ENCODE results near the gene RABIF.

The RABIF gene

DNA sequence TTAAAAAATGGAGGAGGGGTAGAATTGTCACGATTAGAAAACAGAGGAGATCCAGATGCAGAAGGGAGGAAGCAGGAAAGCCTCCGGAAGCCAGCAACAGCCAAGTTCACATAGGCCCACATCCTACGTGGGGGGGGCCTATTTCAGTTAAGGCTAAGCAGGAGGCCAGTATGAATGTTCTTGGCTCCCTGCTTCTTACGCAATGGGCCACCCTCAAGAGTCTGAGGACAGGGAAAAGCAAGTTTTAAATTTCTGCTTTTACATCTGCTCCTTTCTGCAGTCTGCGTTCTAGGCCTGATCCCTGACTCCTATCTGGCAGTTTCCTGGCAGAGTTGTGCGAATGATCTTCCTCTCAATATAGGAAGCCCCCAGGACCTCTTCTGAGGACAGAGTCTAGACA is 30.6 kb downstream of the RABIF start:
- ATAC-seq (no peak), DNase-seq (no peak)
- H3K36me3 Mint-ChIP-seq (ENCODE audit: low read depth): no peaks in the 10 kb centered on the region
- peaks cover 37% of the 10 kb centered on the region for H3K27me3 Mint-ChIP-seq
- no peak overlapping the region for H3K4me3 Mint-ChIP-seq
- H3K4me1 Mint-ChIP-seq: peaks cover 5% of the 10 kb centered on the region
- H3K9me3 Mint-ChIP-seq: no peaks in the 10 kb centered on the region
- H3K27ac Mint-ChIP-seq: no peak overlapping the region

- no peak for ATAC-seq
Observed at GRCh38 chr1:202857136-202857610, 31.8 kb downstream of the RABIF start.

DNA sequence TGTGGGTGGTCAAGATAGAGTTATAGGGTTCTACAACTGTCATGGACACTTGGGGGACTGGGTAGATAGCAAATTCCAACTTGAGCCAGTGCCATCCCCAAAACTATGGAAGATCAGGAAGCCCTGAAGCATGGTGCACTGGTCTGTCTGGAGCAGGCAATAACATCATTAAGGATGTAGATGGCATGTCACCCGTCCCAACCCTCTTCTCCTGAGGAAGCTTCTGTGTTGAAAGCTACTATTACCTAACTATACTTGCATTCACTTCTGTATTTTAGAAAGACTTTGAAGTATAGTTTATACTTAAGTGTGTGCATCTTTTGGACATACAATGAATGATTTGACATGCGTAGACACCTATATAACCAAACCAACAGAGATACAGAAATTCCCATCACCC is 32.9 kb downstream of the RABIF start:
- H3K4me1 Mint-ChIP-seq: no peaks in the 10 kb centered on the region
- no peak for ATAC-seq
- no peak overlapping the region for H3K4me3 Mint-ChIP-seq

More at GRCh38 chr1:202857136-202857610, 31.8 kb downstream of the RABIF start:
- H3K27ac Mint-ChIP-seq: no peak overlapping the region
- H3K9me3 Mint-ChIP-seq: no peaks in the 10 kb centered on the region
- peaks cover 26% of the 10 kb centered on the region for H3K27me3 Mint-ChIP-seq
- no peak overlapping the region for H3K4me3 Mint-ChIP-seq
- DNase-seq: no peak
- peaks cover 5% of the 10 kb centered on the region for H3K4me1 Mint-ChIP-seq
- H3K36me3 Mint-ChIP-seq (ENCODE audit: low read depth): no peaks in the 10 kb centered on the region

GRCh38 chr1:202854787-202855186 is 34.2 kb downstream of the RABIF start:
- Mint-ChIP-seq H3K9me3 (no peaks in the 10 kb centered on the region), H3K27me3 (peaks cover 4% of the 10 kb centered on the region), H3K27ac (no peak overlapping the region)

More for the DNA sequence above, 32.9 kb downstream of the RABIF start:
- H3K36me3 Mint-ChIP-seq (ENCODE audit: low read depth): no peaks in the 10 kb centered on the region
- H3K27ac Mint-ChIP-seq: no peak overlapping the region
- no peak for DNase-seq
- peaks cover 16% of the 10 kb centered on the region for H3K27me3 Mint-ChIP-seq
- H3K9me3 Mint-ChIP-seq: no peaks in the 10 kb centered on the region

DNA sequence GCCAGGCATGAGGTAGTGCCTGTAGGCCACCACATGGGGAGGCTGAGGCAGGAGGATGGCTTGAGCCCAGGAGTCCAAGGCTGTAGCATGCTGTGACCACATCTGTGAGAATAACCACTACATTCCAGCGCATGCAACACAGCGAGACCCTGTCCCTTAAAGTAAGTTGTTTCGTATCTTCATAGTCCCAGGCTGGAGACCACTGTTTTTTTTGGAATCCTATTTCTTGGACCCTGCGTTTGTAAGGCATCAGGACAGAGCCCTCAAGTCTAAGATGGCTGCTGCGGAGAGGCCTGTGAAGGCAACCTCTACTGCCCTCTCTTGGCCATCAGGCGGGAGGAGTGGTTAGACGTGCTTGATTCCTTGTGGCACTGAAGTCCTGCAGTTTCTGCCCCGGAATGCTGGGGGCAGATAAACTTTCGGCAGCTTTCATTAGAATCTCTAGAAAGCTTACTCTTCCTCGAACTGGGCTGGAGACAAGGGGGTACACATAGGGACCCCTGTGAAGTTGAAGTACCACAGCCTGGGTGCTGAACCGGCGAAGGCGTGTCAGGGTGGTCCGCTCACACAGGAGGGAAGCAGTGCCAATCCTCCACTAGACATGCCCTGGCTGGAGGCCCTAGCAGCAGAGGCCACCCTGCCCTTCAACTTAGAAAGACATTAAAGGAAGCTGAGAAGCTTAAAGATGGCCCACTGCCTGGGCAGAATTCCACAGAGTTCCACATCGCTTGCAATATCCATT is 36.6 kb downstream of the RABIF start:
- DNase-seq: peak; percentile 45
- Mint-ChIP-seq H3K36me3 (ENCODE audit: low read depth) (no peaks in the 10 kb centered on the region), H3K9me3 (no peaks in the 10 kb centered on the region), H3K4me3 (no peak overlapping the region), H3K27ac (no peak overlapping the region), H3K27me3 (no peaks in the 10 kb centered on the region), H3K4me1 (peaks cover 4% of the 10 kb centered on the region)
- peak; percentile 78 for ATAC-seq

More at GRCh38 chr1:202854787-202855186, 34.2 kb downstream of the RABIF start:
- ATAC-seq (no peak), DNase-seq (no peak)
- Mint-ChIP-seq H3K36me3 (ENCODE audit: low read depth) (no peaks in the 10 kb centered on the region), H3K4me1 (no peaks in the 10 kb centered on the region), H3K4me3 (no peak overlapping the region)

GRCh38 chr1:202850593-202851362 is 38.2 kb downstream of the RABIF start:
- ATAC-seq (no peak), DNase-seq (no peak)
- no peaks in the 10 kb centered on the region for H3K27me3 Mint-ChIP-seq
- no peaks in the 10 kb centered on the region for H3K9me3 Mint-ChIP-seq
- peaks cover 4% of the 10 kb centered on the region for H3K4me1 Mint-ChIP-seq
- no peak overlapping the region for H3K4me3 Mint-ChIP-seq
- no peaks in the 10 kb centered on the region for H3K36me3 Mint-ChIP-seq (ENCODE audit: low read depth)
- no peak overlapping the region for H3K27ac Mint-ChIP-seq

GRCh38 chr1:202848191-202848542 is 40.8 kb downstream of the RABIF start:
- Mint-ChIP-seq H3K9me3 (no peaks in the 10 kb centered on the region), H3K27me3 (no peaks in the 10 kb centered on the region), H3K36me3 (ENCODE audit: low read depth) (no peaks in the 10 kb centered on the region), H3K4me3 (no peak overlapping the region), H3K4me1 (peaks cover 4% of the 10 kb centered on the region), H3K27ac (no peak overlapping the region)
- no peak for DNase-seq
- peak; percentile 25 for ATAC-seq

- no peaks in the 10 kb centered on the region for H3K9me3 Mint-ChIP-seq
- no peaks in the 10 kb centered on the region for H3K36me3 Mint-ChIP-seq (ENCODE audit: low read depth)
- H3K4me1 Mint-ChIP-seq: peaks cover 4% of the 10 kb centered on the region
- H3K27ac Mint-ChIP-seq: no peak overlapping the region
- H3K27me3 Mint-ChIP-seq: no peaks in the 10 kb centered on the region
- DNase-seq: no peak
- no peak overlapping the region for H3K4me3 Mint-ChIP-seq
- ATAC-seq: no peak
Observed at GRCh38 chr1:202844935-202845334, 44.0 kb downstream of the RABIF start.

GRCh38 chr1:202844259-202844658 is 44.7 kb downstream of the RABIF start:
- peaks cover 4% of the 10 kb centered on the region for H3K4me1 Mint-ChIP-seq
- no peaks in the 10 kb centered on the region for H3K27me3 Mint-ChIP-seq
- H3K9me3 Mint-ChIP-seq: no peaks in the 10 kb centered on the region
- DNase-seq (no peak), ATAC-seq (no peak)
- no peak overlapping the region for H3K27ac Mint-ChIP-seq
- H3K36me3 Mint-ChIP-seq (ENCODE audit: low read depth): no peaks in the 10 kb centered on the region
- H3K4me3 Mint-ChIP-seq: no peak overlapping the region

DNA sequence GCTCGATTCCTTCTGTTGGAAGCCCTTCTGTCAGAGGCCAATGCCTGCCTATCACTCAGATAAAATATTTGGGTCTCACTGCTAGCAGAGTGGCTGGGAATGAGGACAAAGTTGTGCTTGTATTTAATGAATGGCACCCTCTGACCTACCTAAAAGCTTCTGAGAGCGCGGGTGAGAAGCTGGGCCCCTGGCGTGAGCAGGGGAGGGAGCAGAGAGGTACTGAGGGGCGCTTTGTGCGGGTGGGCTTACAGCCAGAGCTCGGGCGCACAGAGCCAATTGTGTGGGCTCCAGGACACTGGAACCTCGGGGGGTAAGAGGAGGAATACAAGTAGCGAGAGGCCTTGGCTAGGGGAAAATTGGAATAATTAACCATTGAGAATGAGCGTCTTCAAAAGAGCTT is 45.9 kb downstream of the RABIF start:
- no peaks in the 10 kb centered on the region for H3K9me3 Mint-ChIP-seq
- H3K4me1 Mint-ChIP-seq: peaks cover 2% of the 10 kb centered on the region
- no peak overlapping the region for H3K27ac Mint-ChIP-seq
- ATAC-seq (no peak), DNase-seq (no peak)
- peaks cover under 1% of the 10 kb centered on the region for H3K27me3 Mint-ChIP-seq
- no peaks in the 10 kb centered on the region for H3K36me3 Mint-ChIP-seq (ENCODE audit: low read depth)
- H3K4me3 Mint-ChIP-seq: no peak overlapping the region

DNA sequence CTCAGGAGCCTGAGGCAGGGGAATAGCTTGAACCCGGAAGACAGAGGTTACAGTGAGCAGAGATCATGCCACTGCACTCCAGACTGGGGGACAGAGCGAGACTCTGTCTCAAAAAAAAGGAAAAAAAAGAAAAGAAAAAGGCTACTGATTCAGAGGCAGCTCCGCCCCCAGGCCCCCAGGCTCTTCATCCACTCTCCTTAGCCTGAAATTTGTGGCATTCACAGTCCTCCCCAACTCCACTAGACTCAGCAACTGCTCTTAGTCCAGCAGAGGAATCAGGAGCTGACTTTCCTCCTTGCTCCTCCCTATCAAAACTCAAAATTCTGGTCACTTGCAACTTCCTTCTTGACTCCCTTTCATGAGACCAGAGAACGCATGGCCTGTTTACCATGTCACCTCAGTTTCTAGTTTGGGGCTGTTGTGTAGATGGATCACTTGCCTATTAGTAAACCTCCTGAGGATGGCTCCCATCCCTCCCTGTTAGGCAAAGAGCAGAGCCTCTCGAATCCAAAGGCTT is 51.1 kb downstream of the RABIF start:
- Mint-ChIP-seq H3K4me3 (no peak overlapping the region), H3K36me3 (ENCODE audit: low read depth) (no peaks in the 10 kb centered on the region), H3K9me3 (no peaks in the 10 kb centered on the region), H3K27ac (no peak overlapping the region), H3K4me1 (peaks cover 33% of the 10 kb centered on the region), H3K27me3 (peaks cover 8% of the 10 kb centered on the region)
- ATAC-seq (no peak), DNase-seq (no peak)

DNA sequence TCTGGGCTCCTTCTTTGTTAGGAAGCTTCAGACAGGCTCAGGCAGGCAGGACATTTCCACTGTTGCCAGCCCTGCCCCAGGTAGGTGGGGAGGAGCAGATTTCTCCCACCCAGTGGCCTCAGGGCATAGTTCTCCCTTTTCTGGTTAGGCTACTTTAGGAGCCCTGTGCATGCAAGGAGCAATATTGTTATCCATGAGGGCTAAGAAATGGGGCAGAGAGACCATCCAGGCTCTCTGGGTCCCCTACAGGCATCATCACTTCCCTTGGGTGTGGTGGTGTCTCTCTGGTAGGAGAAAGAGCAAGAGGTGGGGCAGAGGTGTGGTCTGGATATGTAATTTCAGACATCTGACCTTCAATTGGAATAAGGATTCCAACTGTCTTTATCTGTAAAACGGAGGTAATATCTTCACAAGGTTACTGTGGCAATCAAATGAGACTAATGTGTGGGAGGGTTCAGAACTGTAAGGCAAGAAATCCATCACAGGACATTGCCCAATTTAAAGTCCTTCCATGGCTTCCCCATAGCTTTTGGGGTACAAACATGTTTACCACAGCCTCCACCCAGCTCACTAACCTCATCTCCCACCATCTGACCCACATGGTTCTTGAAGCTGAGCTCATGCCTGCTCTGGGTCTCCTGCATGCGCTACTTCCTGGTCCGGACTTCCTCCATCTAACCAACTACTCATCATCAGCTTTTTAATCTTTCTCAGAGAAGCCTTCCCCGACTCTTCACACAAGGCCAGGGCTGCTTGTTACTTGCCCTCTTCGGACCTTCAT is 52.1 kb downstream of the RABIF start:
- ATAC-seq (no peak), DNase-seq (no peak)
- no peaks in the 10 kb centered on the region for H3K36me3 Mint-ChIP-seq (ENCODE audit: low read depth)
- peaks cover 8% of the 10 kb centered on the region for H3K27me3 Mint-ChIP-seq
- H3K27ac Mint-ChIP-seq: no peak overlapping the region
- peaks cover 33% of the 10 kb centered on the region for H3K4me1 Mint-ChIP-seq
- H3K4me3 Mint-ChIP-seq: no peak overlapping the region
- no peaks in the 10 kb centered on the region for H3K9me3 Mint-ChIP-seq

DNA sequence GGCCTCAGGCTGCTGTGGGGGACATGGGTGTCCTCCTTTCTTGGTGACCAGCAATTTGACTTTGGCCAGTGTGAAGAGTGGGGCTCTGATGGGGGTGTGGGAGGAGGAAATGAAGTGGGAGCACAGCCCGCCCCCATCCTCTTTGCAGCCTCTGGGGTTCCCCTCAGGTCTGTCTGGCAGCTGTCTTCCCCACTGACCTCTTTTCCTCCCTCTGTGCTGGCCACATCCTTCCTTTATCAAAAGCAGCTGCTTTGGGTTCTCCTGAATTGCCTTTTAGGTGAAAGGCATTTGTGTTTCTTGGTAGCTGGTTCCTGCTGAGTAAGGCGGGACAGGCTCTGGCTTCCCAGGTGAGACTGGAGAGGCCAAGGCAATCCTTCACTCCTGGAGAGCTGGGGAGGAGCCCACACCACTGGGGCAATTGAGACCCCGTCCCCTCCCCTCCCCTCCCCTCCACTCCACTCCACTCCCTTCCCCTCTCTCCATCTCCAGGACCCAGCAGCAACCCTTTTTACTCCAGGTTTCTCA is 53.3 kb downstream of the RABIF start:
- Mint-ChIP-seq H3K4me1 (peaks cover 33% of the 10 kb centered on the region), H3K9me3 (no peaks in the 10 kb centered on the region), H3K4me3 (peak overlapping the region; percentile 16), H3K27me3 (peaks cover 8% of the 10 kb centered on the region), H3K36me3 (ENCODE audit: low read depth) (no peaks in the 10 kb centered on the region), H3K27ac (no peak overlapping the region)
- DNase-seq: peak; percentile 34
- peak; percentile 60 for ATAC-seq

Data from activated naive CD8-positive, alpha-beta T cell treated with anti-CD3 and anti-CD28 coated beads, Interleukin-2, amount 50 U/mL, for 24 hours (primary cell).